ES-I3 (cell line): Measurements from ENCODE around the gene ITPKB.
A peak's percentile ranks its signal among the peaks of the same experiment; 100 is the strongest.

ENCODE experiments used
- H3K36me3 ChIP-seq: 2 replicates; pipeline ENCODE4 v1.6.1; 2013; ENCODE audit warnings: mild to moderate bottlenecking, low read length, control low read depth, moderate library complexity; ENCODE audit not compliant: insufficient read depth
- H3K4me1 ChIP-seq: 2 replicates; pipeline ENCODE4 v1.6.1; 2013; ENCODE audit warnings: mild to moderate bottlenecking, control low read depth, low read length; ENCODE audit not compliant: insufficient read depth
- H3K9ac ChIP-seq: 2 replicates; pipeline ENCODE4 v1.6.1; 2013; ENCODE audit warnings: low read depth, mild to moderate bottlenecking, low read length, moderate library complexity
- H3K9me3 ChIP-seq: 2 replicates; pipeline ENCODE4 v1.6.1; 2013; ENCODE audit warnings: mild to moderate bottlenecking, low read length, moderate library complexity; ENCODE audit not compliant: control insufficient read depth, insufficient read depth

ITPKB gene

DNA sequence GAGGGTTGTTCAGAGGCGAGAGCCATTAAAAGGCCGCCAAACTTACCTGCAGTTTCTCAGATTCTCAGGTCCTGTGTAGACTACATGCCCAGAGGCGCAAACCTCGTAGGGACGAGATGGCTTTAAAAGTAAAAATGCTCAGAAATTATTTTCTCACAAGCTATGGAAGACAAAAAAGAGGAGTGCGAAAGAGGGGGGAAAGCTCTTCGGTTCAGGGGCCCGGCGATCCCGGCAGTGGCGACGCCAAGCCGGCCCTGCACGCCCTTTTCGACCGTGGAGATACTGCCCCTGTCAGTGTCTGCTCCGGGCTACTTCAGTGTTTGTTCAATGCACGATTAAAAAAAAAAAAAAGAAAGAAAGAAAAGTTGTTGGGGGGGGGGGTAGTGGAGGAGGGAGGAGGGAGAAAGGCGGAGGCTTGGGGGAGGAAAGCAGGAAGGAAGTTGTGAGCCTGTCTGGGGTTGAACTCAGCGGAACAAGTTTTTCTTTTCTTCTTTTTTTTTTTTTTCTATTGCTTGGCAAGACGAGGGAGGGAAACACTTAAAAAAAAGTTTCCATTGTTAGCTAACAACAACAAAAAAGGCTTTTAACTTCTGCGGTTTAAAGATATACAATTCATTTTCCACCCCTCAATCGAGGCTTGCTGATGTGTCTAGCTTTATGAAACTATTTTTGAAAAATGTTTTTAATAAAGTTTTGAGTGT lies at the start of gene ITPKB:
TSS of gene ITPKB (minus strand) at position 288 of the 701 bp plus-strand sequence. CDS start 1,824 bp downstream, outside the sequence.
- Histone ChIP-seq H3K9ac (peak within 1 kb of the TSS; percentile 78), H3K4me1 (peaks cover 6% of the 10 kb centered on the region), H3K9me3 (no peaks in the 10 kb centered on the region), H3K36me3 (no peaks in the 10 kb centered on the region)

GRCh38 chr1:226787638-226788037 lies 48.6 kb upstream of the ITPKB start:
- no peaks in the 10 kb centered on the region for H3K9me3 ChIP-seq
- no peaks in the 10 kb centered on the region for H3K4me1 ChIP-seq
- H3K9ac ChIP-seq = no peak overlapping the region
- H3K36me3 ChIP-seq = no peaks in the 10 kb centered on the region

DNA sequence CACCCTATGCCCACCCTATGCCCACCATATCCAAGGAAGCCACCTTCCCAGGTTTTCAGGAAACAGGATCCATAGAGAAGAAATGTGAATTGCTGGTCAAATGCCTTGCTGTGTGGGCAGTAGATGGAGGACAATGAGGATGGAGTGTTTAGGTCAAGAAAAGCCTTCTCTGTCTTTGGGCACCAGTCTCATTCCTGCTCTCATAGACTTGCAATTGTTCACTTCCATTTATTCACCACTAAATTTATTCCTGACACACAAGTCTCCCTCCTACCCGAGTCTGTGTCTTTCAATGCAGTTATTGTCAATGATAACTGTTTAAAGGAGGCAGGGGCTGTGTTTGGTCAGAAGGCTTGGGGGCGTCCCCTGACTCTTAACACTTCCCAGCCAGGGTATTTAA lies 48.0 kb upstream of the ITPKB start:
- Histone ChIP-seq H3K4me1 (no peaks in the 10 kb centered on the region), H3K9ac (no peak overlapping the region), H3K36me3 (no peaks in the 10 kb centered on the region)

GRCh38 chr1:226786550-226786949 lies 47.5 kb upstream of the ITPKB start:
- H3K36me3 ChIP-seq = no peaks in the 10 kb centered on the region
- no peaks in the 10 kb centered on the region for H3K4me1 ChIP-seq
- H3K9ac ChIP-seq = no peak overlapping the region
- H3K9me3 ChIP-seq = no peaks in the 10 kb centered on the region

More for the DNA sequence above, 48.0 kb upstream of the ITPKB start:
- no peaks in the 10 kb centered on the region for H3K9me3 ChIP-seq

GRCh38 chr1:226785805-226786204 lies 46.7 kb upstream of the ITPKB start:
- Histone ChIP-seq H3K9ac (no peak overlapping the region), H3K9me3 (no peaks in the 10 kb centered on the region), H3K36me3 (no peaks in the 10 kb centered on the region), H3K4me1 (no peaks in the 10 kb centered on the region)

- no peaks in the 10 kb centered on the region for H3K36me3 ChIP-seq
- H3K9ac ChIP-seq = no peak overlapping the region
- no peaks in the 10 kb centered on the region for H3K4me1 ChIP-seq
- H3K9me3 ChIP-seq = no peaks in the 10 kb centered on the region
Observed at GRCh38 chr1:226784081-226785049, 45.3 kb upstream of the ITPKB start.

DNA sequence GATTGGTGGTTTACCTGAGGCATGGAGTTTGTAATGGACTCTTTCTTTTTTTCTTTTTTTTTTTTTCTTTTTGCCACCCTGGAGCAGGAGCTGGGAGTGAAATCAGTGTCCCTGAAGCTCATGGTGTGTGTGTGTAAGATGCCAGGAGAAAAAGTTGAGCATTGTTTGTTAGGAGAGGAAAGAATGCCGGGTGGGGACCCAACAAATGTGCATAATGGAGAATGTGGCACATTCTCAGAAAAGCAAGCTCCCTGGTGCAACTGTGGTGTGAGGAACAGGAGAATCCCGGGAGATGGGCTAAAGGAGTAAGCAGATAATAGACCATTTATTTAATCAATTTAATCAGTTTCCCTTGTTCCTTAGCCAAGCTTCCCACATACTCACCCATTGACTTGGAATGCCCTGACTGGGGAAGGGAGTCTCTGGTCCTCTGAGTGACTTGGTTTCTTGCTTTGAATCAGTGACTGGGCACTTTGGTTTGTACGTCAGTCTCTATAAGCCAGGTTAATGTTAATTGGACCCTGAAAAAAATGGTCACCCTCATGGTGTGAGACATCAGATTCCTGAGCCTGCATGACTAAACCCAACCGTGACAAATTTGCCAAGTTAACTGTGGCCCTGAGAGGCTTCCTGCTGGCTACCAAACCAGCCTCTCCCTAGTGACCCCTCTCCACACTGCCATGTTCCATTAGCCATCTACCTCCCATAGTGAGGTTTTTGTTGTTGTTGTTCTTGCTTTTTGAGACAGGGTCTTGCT lies 43.9 kb upstream of the ITPKB start:
- Histone ChIP-seq H3K4me1 (no peaks in the 10 kb centered on the region), H3K9ac (no peak overlapping the region), H3K9me3 (no peaks in the 10 kb centered on the region), H3K36me3 (no peaks in the 10 kb centered on the region)

DNA sequence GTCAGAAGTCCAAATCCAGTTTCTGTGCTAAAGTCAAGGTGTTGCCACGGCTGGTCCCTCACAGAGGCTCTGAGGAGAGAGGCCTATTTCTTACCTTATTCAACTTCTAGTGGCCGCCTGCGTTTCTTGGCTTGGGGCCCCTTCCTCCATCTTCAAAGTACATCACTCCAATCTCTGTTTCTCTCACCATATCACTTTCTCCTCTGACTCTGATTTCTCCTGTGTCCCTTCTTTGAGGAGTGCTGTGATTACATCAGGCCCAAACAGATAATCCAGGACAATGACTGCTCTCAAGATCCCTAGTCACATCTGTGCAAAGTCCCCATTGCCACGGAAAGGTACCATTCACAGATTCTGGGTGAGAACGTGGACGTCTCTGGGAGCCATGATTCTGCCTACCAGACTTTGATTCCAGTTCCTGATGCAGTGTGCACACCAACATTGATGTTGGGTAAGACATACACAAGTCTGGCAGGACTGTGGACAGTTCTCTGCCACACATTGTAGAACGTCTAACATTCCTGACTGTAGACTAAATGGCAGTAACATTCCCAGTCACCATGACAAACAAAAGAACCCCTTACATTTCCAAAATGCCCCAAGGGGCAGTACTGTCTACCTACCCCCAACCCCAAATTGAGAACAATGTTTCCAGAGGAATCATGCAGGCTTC lies 43.0 kb upstream of the ITPKB start:
- Histone ChIP-seq H3K9me3 (no peaks in the 10 kb centered on the region), H3K36me3 (no peaks in the 10 kb centered on the region), H3K4me1 (no peaks in the 10 kb centered on the region), H3K9ac (no peak overlapping the region)

GRCh38 chr1:226779561-226779960 lies 40.5 kb upstream of the ITPKB start:
- H3K9ac ChIP-seq = no peak overlapping the region
- no peaks in the 10 kb centered on the region for H3K9me3 ChIP-seq
- no peaks in the 10 kb centered on the region for H3K4me1 ChIP-seq
- H3K36me3 ChIP-seq = no peaks in the 10 kb centered on the region

GRCh38 chr1:226778657-226779058 lies 39.6 kb upstream of the ITPKB start:
- H3K4me1 ChIP-seq = no peaks in the 10 kb centered on the region
- no peaks in the 10 kb centered on the region for H3K36me3 ChIP-seq
- no peak overlapping the region for H3K9ac ChIP-seq
- no peaks in the 10 kb centered on the region for H3K9me3 ChIP-seq

GRCh38 chr1:226776975-226777374 lies 37.9 kb upstream of the ITPKB start:
- Histone ChIP-seq H3K4me1 (no peaks in the 10 kb centered on the region), H3K36me3 (no peaks in the 10 kb centered on the region), H3K9ac (no peak overlapping the region), H3K9me3 (no peaks in the 10 kb centered on the region)

- no peaks in the 10 kb centered on the region for H3K9me3 ChIP-seq
- no peak overlapping the region for H3K9ac ChIP-seq
- no peaks in the 10 kb centered on the region for H3K36me3 ChIP-seq
- no peaks in the 10 kb centered on the region for H3K4me1 ChIP-seq
Observed at GRCh38 chr1:226776066-226776465, 37.0 kb upstream of the ITPKB start.

- H3K9ac ChIP-seq = no peak overlapping the region
Observed at GRCh38 chr1:226772446-226773139, 33.5 kb upstream of the ITPKB start.

More at GRCh38 chr1:226772446-226773139, 33.5 kb upstream of the ITPKB start:
- no peaks in the 10 kb centered on the region for H3K9me3 ChIP-seq
- H3K36me3 ChIP-seq = no peaks in the 10 kb centered on the region
- H3K4me1 ChIP-seq = no peaks in the 10 kb centered on the region
